ENCODE results near the gene CCN5.
"Not testable (repeated sequence)": the region's sequence is repeated elsewhere in the genome, so short reads cannot be mapped to it uniquely, and the experiment has no call there.

The CCN5 gene

DNA sequence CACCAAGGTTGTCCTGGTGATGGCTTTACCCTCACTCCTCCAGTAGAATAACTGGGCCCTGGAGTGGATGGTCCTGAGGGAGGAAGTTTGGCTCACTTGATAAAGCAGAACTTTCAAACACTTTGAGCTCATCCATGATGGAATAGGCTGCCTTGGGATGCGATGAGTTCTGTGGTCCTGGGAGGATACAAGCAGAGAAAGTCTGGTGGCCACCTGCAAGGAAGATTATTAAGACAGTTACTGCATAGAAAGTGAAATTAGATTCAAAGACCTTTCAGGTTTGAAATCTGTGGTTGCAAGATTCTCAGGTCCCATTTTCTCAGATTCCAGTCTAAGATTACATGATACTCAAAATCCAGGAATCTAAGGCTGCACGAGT is 19.9 kb upstream of the CCN5 start:
- DNase-seq (ENCODE audit: low read depth): no peak

GRCh38 chr20:44695674-44696300 is 19.4 kb upstream of the CCN5 start:
- DNase-seq (ENCODE audit: low read depth): no peak

GRCh38 chr20:44696315-44696714 is 18.9 kb upstream of the CCN5 start:
- DNase-seq (ENCODE audit: low read depth): no peak

DNA sequence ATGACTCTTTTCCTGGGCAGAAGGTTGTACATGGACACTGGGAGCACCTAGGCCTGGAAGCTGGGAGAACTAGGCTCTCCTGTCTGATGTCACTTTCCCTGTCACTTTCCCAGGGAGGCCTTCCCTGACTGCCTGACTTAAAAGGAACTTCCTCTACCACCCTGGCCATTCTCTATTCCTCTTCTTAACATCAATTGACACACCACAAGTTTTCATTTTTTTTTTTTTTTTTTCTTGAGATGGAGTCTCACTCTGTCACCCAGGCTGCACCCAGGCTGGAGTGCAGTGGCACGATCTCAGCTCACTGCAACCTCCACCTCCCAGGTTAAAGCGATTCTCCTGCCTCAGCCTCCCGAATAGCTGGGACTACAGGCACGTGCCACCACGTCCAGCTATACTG is 18.1 kb upstream of the CCN5 start:
- DNase-seq (ENCODE audit: low read depth): not testable (repeated sequence)

DNA sequence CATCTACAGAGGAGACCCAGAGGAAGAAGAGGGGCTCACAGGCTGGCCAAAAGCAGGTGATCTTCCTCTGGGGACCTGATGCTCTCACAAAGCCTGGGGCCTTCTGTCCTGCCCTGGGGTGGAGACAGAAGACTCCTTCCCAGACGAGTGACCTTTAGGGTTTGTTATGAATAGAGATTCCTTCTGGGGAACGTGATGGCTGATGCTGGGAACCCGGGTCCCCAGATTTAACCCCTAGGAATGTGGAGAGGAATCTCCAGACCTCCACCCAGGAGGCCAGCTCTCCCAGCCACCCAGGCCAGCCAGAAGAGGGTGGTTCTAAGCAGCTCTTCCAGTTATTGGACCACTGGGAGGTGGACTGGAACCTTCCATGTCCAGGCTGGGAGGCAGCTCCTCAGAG is 16.8 kb upstream of the CCN5 start:
- DNase-seq (ENCODE audit: low read depth): no peak

GRCh38 chr20:44700306-44700705 is 14.9 kb upstream of the CCN5 start:
- no peak for DNase-seq (ENCODE audit: low read depth)

DNA sequence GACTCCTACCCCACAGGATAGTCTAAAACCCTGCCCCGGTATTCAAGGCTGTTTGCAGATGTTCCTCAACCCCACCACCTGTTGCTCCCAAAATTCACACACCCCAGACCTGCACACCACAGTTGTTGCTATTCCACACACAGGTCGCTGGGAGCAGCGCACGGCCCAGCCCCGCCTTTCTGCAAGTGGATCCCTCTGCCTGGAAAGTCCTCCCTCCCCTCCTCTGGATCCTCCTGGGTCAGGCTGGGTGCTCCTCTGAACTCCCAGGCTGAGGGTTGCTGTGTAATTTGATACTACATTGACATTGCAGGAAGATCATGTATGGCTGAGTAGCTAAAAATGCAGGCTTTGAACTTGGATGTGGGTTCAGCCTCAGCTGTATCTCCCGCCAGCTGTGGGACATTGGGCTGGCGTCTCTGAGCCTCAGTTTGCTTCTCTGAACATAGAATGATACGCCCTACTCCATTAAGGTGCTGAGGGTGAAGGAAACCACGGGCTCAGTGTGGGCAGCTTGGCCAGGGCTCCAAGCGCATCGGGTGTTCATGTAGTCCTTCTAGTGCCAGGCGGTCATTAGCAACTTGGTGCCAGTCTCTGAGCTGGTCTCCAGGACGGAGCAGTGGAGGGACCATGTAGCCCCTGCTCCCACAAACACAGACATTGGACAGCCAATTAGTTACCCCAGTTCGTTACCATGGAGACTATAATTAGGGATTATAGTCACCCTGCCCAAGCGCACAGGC is 13.9 kb upstream of the CCN5 start:
- DNase-seq (ENCODE audit: low read depth): no peak

- no peak for DNase-seq (ENCODE audit: low read depth)
Observed at GRCh38 chr20:44701858-44702256, 13.3 kb upstream of the CCN5 start.

GRCh38 chr20:44702776-44703175 is 12.4 kb upstream of the CCN5 start:
- no peak for DNase-seq (ENCODE audit: low read depth)

- no peak for DNase-seq (ENCODE audit: low read depth)
Observed at GRCh38 chr20:44703183-44703925, 11.8 kb upstream of the CCN5 start.

- no peak for DNase-seq (ENCODE audit: low read depth)
Observed at GRCh38 chr20:44703956-44704488, 11.1 kb upstream of the CCN5 start.

GRCh38 chr20:44704551-44704971 is 10.6 kb upstream of the CCN5 start:
- no peak for DNase-seq (ENCODE audit: low read depth)

DNA sequence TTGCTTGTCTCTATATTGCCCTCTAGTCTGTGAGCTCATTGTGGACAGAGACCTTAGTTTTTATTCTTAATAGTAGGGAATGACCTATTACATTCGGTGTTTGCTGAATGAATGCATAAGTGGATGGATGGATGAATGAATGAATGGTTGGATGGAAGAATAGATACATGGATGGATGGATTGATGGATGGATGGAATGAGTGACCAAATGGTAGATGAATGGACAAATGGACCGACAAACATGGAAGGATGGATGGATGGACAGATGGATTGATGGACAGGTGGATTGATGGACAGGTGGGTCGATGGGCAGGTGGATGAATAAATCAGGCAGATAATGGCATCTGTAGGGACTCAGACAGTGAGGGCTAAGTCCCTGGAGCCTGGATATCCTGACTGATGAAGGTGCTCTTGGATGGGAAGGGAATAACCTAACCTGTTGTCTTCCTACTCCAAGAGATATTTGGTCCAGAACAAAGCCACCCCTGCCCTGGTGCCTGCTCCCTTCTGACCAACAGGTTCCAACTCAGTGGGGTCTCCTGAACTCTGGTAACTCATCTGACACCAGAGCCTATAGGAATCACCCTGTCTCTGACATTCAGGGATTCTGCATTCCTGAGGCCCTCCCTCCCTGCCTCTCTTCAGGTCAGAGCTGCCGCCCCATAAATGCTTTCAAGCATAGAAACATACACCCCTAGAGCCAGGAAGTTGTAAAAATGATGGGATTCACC is 9.6 kb upstream of the CCN5 start:
- no peak for DNase-seq (ENCODE audit: low read depth)

DNA sequence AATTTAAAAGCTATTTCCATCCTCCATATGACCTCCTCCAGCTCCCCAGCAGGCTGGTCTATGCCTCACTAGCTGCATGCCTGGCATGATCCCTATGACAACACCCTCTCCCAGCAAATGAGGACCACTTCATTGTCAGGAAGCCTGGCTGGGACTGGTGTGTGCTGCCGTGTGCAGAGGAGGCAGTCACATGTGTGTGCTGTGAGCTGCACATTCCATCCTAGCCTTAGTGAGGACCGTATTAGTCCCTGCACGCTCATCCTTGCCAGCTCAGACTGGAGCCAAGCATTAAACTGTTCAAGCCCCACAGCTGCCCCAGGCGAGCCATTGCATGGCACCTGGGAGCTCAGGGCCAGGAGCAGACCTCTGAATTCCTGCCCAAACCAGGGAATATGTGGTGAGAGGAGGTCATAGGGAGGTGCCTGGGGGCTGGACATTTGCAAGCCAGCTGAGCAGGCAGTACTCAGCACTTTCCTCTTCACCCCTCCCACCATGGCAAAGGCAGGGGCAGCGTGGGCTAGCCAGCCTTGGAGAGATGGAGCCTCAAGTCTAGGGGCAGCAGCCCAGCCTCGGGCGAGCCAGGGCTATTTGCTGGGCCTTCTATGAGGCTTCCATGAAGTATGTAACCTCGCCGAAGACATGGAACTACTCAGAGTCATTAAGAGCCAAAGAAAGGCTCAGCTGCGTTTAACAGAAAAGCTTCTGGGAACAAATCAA is 8.7 kb upstream of the CCN5 start:
- no peak for DNase-seq (ENCODE audit: low read depth)

GRCh38 chr20:44707018-44707579 is 8.1 kb upstream of the CCN5 start:
- no peak for DNase-seq (ENCODE audit: low read depth)

DNA sequence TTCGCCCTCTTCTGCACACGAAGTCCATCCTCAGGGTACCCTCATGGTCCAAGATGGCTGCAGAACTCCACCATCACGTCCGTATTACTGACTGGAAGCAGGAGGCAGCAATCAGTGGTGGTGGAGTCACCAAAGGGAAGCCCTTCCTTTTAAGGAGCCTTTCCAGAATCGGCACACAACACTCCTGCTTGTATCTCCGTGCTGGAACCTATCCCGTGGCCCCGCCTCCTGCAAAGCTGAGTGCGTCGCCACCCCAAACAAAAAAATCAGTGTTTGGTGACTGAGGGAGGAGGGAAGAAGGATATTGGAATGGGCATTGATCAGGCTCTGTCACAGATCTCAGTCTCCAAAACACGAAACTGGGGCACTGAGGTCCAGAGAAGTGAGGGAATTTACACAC is 5.8 kb upstream of the CCN5 start:
- no peak for DNase-seq (ENCODE audit: low read depth)

GRCh38 chr20:44709797-44710196 is 5.4 kb upstream of the CCN5 start:
- no peak for DNase-seq (ENCODE audit: low read depth)

- no peak for DNase-seq (ENCODE audit: low read depth)
Observed at GRCh38 chr20:44711237-44711636, 3.9 kb upstream of the CCN5 start.

- no peak for DNase-seq (ENCODE audit: low read depth)
Observed at GRCh38 chr20:44714102-44714700, 968 bp upstream of the CCN5 start.

GRCh38 chr20:44715499-44716308 is 535 bp downstream of the CCN5 start:
- DNase-seq (ENCODE audit: low read depth): no peak

Data from activated T-helper 9 cell treated with anti-CD3 and anti-CD28 coated beads, Interleukin-2, amount 50 U/mL, for 16 hours (primary cell).